Spinal cord (tissue), 10 donors: ENCODE data around the gene TPCN1. TPM values are rescaled to one million over a fixed set of nuclear protein-coding genes. Genes with fewer than 3 reads are reported as not detected.

Experiments
- DNase-seq, 6 donors: peaks; one replicate each; pipeline versions ENCODE4 v3.0.0 to v3.0.0-alpha.2; 2013 to 2015; ENCODE audit warnings: low spot score in 6 of 6, low read depth in 4 of 6
- H3K27ac ChIP-seq: one replicate; pipeline ENCODE4 v1.5.1; 2013; ENCODE audit warnings: low read depth, low read length, control low read depth
- H3K27me3 ChIP-seq: one replicate; pipeline ENCODE4 v1.6.1; 2013; ENCODE audit warnings: low read length; ENCODE audit not compliant: control insufficient read depth, insufficient read depth
- H3K36me3 ChIP-seq: one replicate; pipeline ENCODE4 v1.6.1; 2013; ENCODE audit warnings: low read length; ENCODE audit not compliant: control insufficient read depth, insufficient read depth
- H3K4me1 ChIP-seq: one replicate; pipeline ENCODE4 v1.6.1; 2013; ENCODE audit warnings: low read length; ENCODE audit not compliant: control insufficient read depth, insufficient read depth
- H3K4me3 ChIP-seq: one replicate; pipeline ENCODE4 v1.5.1; 2013; ENCODE audit warnings: low read depth, low read length, control low read depth
- H3K9me3 ChIP-seq: one replicate; pipeline ENCODE4 v1.6.1; 2013; ENCODE audit warnings: low read length; ENCODE audit not compliant: control insufficient read depth, insufficient read depth
- WGBS: methylation state at CpG from one replicate; pipeline ENCODE4 v1.1.5; 2013; ENCODE audit warnings: missing lambda C conversion rate; ENCODE audit not compliant: insufficient coverage; 5-methylcytosine and 5-hydroxymethylcytosine counted together
- polyA plus RNA-seq, 2 donors: library from polyadenylated mRNA; unstranded; fragments of 120-200 nt; gene quantifications; one replicate each; pipeline ENCODE4 v1.2.1, GENCODE V29; 2013; ENCODE audit not compliant: insufficient read length in 2 of 2
- total RNA-seq, 2 donors: library from RNA; depleted of rRNA in 1 of 2; stranded (reverse); fragments of 120-200 nt in 1 of 2; fragments of >200 nt in 1 of 2; gene quantifications; one replicate each; pipeline versions ENCODE4 v1.2.3 to v1.2.4, GENCODE V29; 2013 to 2014
- donor health status: healthy.

TPCN1 gene
- total and polyA plus RNA-seq, 4 donors: 14.0 to 43.8 (median 29.1) TPM

DNA sequence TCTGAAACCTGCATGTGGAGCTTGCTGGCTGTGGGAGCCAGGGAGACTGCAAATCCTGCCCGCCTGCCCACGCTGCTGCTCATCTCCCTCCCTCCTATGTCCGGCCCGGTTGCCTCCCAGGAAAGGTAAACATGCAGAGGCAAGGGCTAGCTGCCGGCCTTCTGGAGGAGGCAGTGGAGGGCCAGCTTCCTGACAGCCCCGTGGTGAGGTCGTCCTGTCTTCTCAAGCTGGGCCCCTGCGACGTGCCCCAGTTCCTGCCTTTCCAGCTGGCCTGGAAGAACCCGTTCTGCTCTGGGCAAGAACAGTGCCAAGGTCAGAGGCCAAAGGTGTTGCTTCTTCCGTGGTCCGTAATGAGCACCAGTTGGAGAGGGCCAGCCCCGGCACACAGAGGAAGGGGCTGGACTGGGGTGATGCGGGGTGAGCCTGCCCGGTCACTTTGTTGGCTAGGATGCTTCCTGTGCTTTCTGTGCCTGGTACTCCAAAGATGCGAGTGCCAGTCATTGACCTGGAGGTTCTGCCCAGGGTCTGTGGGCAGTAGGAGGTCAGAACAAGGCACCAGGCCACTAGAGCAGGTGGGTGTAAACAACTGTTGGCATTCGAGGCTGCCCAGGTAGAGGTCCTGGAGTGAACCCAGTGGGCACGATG lies 25.3 kb downstream of the TPCN1 start:
- Histone ChIP-seq H3K27me3 (no peaks in the 10 kb centered on the region), H3K4me3 (no peak overlapping the region), H3K4me1 (peaks cover 76% of the 10 kb centered on the region), H3K9me3 (no peaks in the 10 kb centered on the region), H3K36me3 (peaks cover 28% of the 10 kb centered on the region), H3K27ac (peak overlapping the region; percentile 85)
- 57% methylated on average over 14 of the region's 18 CpGs for WGBS
- DNase-seq: no peak

DNA sequence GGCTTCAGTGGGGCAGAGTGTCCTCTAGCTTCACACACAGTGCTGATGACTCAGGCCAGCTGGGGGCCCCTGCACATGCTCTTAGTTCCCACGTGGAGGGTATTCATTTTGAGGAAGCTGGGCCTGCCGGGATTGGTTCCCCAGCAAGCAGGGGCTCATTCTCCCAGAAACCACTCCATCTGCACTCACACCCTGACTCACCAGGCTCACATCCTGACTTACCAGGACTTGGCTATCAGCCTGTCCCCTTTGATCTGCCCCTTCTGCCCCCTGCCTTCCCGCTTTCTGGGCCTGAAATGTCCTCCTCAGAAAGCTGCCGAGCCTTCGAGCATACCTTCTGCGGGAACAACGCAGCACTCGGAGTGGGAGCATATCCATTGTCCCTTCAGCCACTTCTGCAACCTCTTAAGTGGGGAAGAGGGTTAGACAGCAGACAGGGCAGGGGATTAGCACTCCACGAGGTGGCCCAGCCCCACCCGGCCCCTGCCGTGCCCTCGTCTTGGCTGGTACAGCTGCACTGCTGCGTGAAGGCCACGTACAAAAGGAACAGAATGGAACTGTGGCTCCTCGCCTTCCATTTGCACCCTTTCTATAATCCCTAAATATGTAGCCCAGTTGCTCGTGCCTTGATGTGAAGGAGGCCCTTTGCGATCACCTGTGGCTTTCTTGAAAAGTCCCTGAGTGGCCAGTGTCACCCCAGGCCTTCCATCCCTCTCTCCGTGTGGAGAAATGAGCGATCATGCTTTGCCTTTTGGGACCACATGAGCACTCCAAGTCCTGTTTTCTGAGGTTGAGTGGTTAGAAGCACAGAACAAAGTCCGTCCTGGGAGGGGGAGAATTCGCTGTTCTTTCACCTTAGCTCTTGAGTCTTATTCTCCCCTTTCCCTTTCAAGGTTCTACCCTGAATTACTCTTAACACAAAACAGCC lies 26.1 kb downstream of the TPCN1 start:
- WGBS: 71% methylated on average over 14 of the region's 21 CpGs
- peak overlapping the region; percentile 85 for H3K27ac ChIP-seq

DNA sequence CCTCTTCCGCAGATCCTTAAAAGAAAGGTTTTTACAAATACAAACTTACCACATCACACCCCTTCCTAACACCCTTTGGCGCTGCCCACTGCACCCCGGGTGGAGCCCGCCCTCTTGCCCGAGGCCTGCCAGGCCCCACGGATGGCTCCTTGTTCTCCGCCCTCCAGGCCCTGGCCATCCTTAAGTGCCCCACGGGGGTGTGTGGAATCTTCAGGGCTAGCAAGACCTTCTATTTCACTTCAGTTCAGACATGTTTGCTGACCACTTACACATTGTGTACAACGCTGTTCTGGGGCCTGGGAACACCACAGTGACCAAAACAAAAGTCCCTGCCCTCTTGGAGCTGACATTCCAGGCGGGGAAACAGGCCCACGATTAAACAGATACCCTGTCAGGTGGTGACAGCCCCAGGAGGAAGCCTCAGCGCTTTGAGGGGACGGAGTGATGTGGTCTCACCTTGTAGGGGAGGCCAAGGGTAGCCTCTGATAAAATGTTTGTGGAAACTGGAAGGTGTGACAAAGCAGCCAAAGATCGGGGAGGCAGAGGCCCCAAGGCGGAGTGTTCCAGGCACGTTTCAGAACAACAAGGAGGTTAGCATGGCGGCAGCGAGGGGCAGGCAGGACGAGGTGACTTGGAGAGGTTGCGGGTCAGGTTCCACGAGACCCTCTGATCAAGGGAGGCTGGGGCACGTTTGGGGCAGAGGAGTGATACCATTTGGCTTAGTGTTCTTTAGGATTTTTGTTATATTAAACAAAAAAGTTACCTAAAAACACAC lies 27.0 kb downstream of the TPCN1 start:
- Histone ChIP-seq H3K27ac (no peak overlapping the region), H3K36me3 (peaks cover 28% of the 10 kb centered on the region), H3K27me3 (no peaks in the 10 kb centered on the region), H3K4me1 (peaks cover 66% of the 10 kb centered on the region), H3K9me3 (no peaks in the 10 kb centered on the region), H3K4me3 (no peak overlapping the region)
- 89% methylated on average over 18 of the region's 22 CpGs for WGBS
- DNase-seq: no peak

More for the DNA sequence above, 26.1 kb downstream of the TPCN1 start:
- Histone ChIP-seq H3K27me3 (no peaks in the 10 kb centered on the region), H3K36me3 (peaks cover 28% of the 10 kb centered on the region), H3K4me1 (peaks cover 71% of the 10 kb centered on the region), H3K9me3 (no peaks in the 10 kb centered on the region), H3K4me3 (no peak overlapping the region)
- no peak for DNase-seq

DNA sequence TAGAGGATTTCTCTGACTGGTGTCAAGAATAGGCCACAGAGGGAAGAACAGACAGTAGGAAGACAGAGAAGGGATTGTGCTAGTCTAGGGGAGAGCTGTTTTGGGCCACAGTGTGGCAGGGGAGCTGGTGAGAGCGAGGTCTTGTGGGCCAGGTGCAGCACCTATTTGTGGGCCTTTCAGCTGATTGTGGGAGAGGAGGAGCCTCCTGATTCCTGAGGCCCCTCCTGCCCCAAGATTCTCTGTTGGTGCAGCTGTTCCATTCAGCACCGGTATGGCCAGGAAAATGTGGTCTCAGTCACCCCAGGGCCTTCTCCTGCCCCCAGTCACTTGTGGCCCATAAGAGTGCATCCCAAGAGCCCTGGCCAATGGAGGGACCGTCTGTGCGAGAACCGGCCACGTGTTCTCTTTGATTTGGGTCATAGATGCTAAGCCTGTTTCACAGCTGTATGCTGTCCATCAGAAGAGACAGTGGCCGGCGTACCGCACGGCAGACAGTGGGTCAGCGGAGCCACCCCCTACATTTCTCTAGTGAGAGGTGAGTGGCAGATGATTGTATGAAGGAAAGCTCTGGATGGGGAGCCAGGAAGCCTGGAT lies 27.7 kb downstream of the TPCN1 start:
- Histone ChIP-seq H3K4me3 (no peak overlapping the region), H3K4me1 (peaks cover 59% of the 10 kb centered on the region), H3K36me3 (peaks cover 28% of the 10 kb centered on the region), H3K9me3 (no peaks in the 10 kb centered on the region), H3K27me3 (no peaks in the 10 kb centered on the region), H3K27ac (no peak overlapping the region)
- 86% methylated on average over 3 of the region's 11 CpGs for WGBS
- no peak for DNase-seq

DNA sequence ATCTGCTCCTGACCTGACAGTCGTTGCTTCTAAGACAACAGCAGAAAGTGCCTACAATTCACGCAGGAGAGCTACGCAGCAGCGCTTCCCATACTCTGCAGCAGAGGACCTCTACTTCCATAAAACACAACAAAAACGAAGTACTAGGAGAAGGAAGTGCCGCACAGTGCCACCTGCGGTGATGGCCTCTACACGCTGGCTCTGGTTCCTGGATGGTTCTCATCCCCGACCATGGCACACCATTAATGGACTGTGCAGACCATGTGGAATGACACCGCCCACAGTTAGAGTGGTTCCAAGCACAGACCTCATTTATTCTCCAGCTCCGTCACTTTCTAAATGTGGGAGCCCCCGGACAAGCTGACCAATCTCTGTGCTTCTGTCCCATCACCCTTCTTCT lies 28.3 kb downstream of the TPCN1 start:
- Histone ChIP-seq H3K4me3 (no peak overlapping the region), H3K27ac (no peak overlapping the region), H3K4me1 (peaks cover 53% of the 10 kb centered on the region), H3K9me3 (no peaks in the 10 kb centered on the region), H3K27me3 (no peaks in the 10 kb centered on the region), H3K36me3 (peaks cover 28% of the 10 kb centered on the region)
- DNase-seq: no peak
- WGBS: 84% methylated on average over 11 of the region's 12 CpGs

DNA sequence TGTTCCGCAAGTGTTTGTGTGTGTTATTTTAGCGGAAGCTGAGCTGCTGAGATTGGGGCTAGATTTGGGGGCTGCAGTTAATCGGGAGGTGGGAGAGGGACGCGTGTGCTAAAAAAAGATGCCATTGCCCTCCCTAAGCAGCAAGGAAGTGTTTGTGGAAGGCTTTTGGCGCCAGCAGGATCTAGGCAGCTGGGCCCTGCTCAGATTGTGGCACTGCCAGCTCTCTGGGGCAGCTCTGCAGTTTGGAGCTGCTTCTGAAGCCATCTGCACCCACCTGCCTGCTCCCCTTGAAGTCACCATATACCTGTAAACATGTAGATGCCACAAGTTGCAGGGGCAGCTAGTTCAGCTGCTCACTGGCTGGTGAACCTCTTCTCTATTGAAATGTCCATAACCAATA lies 28.8 kb downstream of the TPCN1 start:
- no peaks in the 10 kb centered on the region for H3K27me3 ChIP-seq
- no peaks in the 10 kb centered on the region for H3K9me3 ChIP-seq
- H3K27ac ChIP-seq: no peak overlapping the region
- WGBS: 78% methylated on average over 6 of the region's 6 CpGs
- DNase-seq: no peak
- H3K4me1 ChIP-seq: peaks cover 48% of the 10 kb centered on the region
- peaks cover 28% of the 10 kb centered on the region for H3K36me3 ChIP-seq
- no peak overlapping the region for H3K4me3 ChIP-seq

DNA sequence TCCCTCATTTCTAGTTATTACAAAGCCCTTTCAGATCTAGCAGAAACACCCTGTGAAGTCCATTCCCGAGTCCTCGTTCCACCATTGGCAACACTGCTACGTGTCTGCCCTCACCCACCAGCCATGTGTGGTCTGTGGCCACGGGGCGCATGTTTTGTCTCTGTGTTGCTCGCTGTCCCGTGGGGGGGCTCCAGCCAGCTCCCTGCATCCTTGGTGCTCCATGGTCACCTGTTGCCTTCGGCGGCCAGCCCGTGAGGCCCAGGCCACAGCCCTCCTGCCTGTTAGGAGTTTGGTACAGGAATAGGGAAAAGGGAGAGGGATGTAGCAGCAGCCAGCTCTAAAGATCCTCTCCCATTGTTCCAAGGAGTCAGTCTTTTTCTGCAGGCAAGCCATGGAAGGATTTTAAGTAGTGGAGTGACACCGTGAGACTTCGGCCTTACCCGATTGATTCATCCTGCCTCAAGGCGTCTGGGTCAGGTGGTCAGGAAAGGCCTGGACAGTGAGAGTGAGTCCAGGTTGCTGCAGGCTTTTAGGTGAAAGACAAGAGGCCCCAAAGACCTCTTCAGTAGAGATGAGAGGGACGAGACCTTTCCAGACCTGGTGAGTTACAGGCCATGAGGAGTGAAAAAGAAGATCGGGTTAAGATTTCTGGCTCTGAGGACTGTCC lies 30.3 kb downstream of the TPCN1 start:
- H3K27me3 ChIP-seq: no peaks in the 10 kb centered on the region
- DNase-seq: no peak
- H3K4me1 ChIP-seq: peaks cover 33% of the 10 kb centered on the region
- H3K36me3 ChIP-seq: peaks cover 26% of the 10 kb centered on the region
- H3K4me3 ChIP-seq: no peak overlapping the region
- 95% methylated on average over 14 of the region's 16 CpGs for WGBS
- no peak overlapping the region for H3K27ac ChIP-seq
- H3K9me3 ChIP-seq: no peaks in the 10 kb centered on the region

DNA sequence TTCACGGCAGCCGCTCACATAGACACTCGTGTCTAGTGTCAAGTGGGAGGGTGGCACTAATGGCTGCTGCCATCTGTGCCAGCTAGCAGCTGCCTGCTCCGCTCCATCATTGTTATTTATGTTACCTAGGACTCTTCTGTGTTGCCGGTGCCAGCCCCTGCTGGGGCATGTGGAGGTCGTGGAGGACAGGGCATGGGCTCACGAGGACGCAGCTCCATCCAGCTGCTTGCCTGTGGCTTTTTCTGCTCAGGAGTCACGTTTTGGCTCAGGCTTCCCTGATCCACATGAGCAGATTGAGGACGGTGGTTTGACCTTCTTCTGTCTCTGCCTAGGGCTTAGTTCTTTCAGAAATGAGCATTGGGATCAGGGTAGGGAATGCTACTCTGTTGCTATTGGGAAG lies 31.2 kb downstream of the TPCN1 start:
- Histone ChIP-seq H3K27me3 (no peaks in the 10 kb centered on the region), H3K4me1 (peaks cover 23% of the 10 kb centered on the region), H3K36me3 (peaks cover 21% of the 10 kb centered on the region), H3K9me3 (no peaks in the 10 kb centered on the region), H3K27ac (no peak overlapping the region), H3K4me3 (no peak overlapping the region)
- DNase-seq: no peak
- 60% methylated on average over 10 of the region's 10 CpGs for WGBS
